Lower lobe of right lung (tissue), 2 donors: Measurements from ENCODE around the gene GPA33. TPM values are rescaled to one million over a fixed set of nuclear protein-coding genes. Genes with fewer than 3 reads are reported as not detected.

ENCODE experiments used
- ATAC-seq, 2 donors: fragments of 200-7000 bp; cut with Tn5 transposase; one replicate each; pipeline ENCODE4 v1.9.1; 2020 to 2022; ENCODE audit warnings: mild to moderate bottlenecking in 2 of 2, moderate library complexity in 2 of 2
- DNase-seq: peaks from one replicate; pipeline ENCODE4 v3.0.0-alpha.2; 2020
- H3K27ac ChIP-seq: fragments of 200-600 bp; one replicate; pipeline ENCODE4 v1.8.0; 2022
- H3K27me3 ChIP-seq: fragments of 200-600 bp; one replicate; pipeline ENCODE4 v1.8.0; 2022; ENCODE audit warnings: low read depth
- H3K36me3 ChIP-seq: fragments of 200-600 bp; one replicate; pipeline ENCODE4 v1.8.0; 2022; ENCODE audit warnings: mild to moderate bottlenecking
- H3K4me1 ChIP-seq: fragments of 200-600 bp; one replicate; pipeline ENCODE4 v1.8.0; 2022
- H3K4me3 ChIP-seq: fragments of 200-600 bp; one replicate; pipeline ENCODE4 v1.8.0; 2022; ENCODE audit warnings: mild to moderate bottlenecking
- H3K9me3 ChIP-seq: fragments of 200-600 bp; one replicate; pipeline ENCODE4 v1.8.0; 2022
- CTCF ChIP-seq: fragments of 200-600 bp; IDR thresholded peaks from one replicate; pipeline ENCODE4 v1.8.0; 2022; ENCODE audit warnings: antibody characterized with exemption, mild to moderate bottlenecking
- intact Hi-C: fragments of 100-400 bp; cut with DNase I; formaldehyde crosslinking; loops from one replicate; pipeline ENCODE4 v1.11.0; 2022
- total RNA-seq: library from RNA; stranded (reverse); fragmentation: NEBNext Ultra II Directional; extraction: Animal tissue kit (Norgen Biotek cat#: 25700); gene quantifications from one replicate; pipeline ENCODE4 v1.2.1, GENCODE V29; 2021
- donor health status: DM: no; HTN: yes; CAD: no; lungs with severe emphysema.

The GPA33 gene
- total RNA-seq, 1 donor from 2014 or later, result 3.6 TPM

DNA sequence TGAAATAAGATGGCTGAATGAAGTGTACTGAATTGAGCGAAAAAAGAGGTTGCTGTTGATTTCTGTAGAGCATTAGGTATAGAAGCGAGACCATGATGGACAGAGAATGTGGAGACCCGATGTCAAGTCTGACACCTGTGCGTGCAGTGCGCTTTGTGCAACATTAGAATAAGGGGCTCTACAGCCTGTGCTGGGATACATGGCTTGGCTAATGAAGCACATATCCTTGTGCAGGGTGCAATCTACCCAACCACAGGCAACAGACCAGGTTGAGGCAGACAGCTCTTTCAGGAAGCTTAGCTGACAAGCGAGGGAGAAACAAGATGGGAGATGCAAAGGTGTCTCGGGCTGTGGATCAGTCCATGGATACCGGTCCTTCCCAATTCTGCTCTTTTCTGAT is 18.9 kb downstream of the GPA33 start:
- DNase-seq (no peak), ATAC-seq (no peak)
- intact Hi-C loops, result no loop called here
- Histone ChIP-seq H3K4me3 (no peak overlapping the region), H3K9me3 (no peaks in the 10 kb centered on the region), H3K27ac (no peak overlapping the region), H3K36me3 (no peaks in the 10 kb centered on the region), H3K27me3 (no peaks in the 10 kb centered on the region), H3K4me1 (peaks cover 5% of the 10 kb centered on the region)
- no peak for TF ChIP-seq CTCF

DNA sequence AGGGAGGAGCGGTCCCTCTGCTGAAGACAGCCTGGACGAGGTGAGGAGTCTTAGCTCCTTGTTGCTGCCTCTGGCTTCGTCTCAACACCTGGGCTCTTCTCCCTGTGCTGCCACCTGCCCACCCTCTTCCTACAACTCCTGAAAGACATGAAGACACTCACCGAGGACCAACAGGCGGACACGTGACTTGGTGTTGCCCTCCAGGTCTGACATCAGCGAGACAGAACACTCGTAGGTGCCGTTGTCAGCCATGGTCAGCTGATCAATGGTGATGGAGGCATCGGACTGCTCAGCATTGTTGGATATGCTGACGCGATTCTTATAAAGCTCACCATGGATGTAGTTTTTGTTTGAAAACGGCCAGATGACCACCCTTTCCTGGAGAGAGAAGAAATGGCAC is 21.4 kb downstream of the GPA33 start:
- no peak for TF ChIP-seq CTCF
- no peak overlapping the region for H3K27ac ChIP-seq
- H3K9me3 ChIP-seq, result no peaks in the 10 kb centered on the region
- peaks cover 5% of the 10 kb centered on the region for H3K4me1 ChIP-seq
- DNase-seq (no peak), ATAC-seq (no peak)
- intact Hi-C loops, result no loop called here
- no peaks in the 10 kb centered on the region for H3K36me3 ChIP-seq
- no peak overlapping the region for H3K4me3 ChIP-seq
- H3K27me3 ChIP-seq, result no peaks in the 10 kb centered on the region

GRCh38 chr1:167067904-167068303 is 22.3 kb downstream of the GPA33 start:
- TF ChIP-seq CTCF, result no peak

GRCh38 chr1:167066333-167067122 is 23.6 kb downstream of the GPA33 start:
- no peak overlapping the region for H3K27ac ChIP-seq
- H3K4me3 ChIP-seq, result peak overlapping the region; percentile 39
- ATAC-seq (peak; percentile 91 to 94), DNase-seq (peak; percentile 83)
- TF ChIP-seq CTCF, result peak; percentile 98
- no peaks in the 10 kb centered on the region for H3K36me3 ChIP-seq
- peaks cover 5% of the 10 kb centered on the region for H3K4me1 ChIP-seq
- no peaks in the 10 kb centered on the region for H3K9me3 ChIP-seq
- H3K27me3 ChIP-seq, result no peaks in the 10 kb centered on the region
- intact Hi-C loops, result no loop called here

More at GRCh38 chr1:167067904-167068303, 22.3 kb downstream of the GPA33 start:
- Histone ChIP-seq H3K9me3 (no peaks in the 10 kb centered on the region), H3K27me3 (no peaks in the 10 kb centered on the region), H3K36me3 (no peaks in the 10 kb centered on the region), H3K4me1 (peaks cover 5% of the 10 kb centered on the region), H3K27ac (no peak overlapping the region), H3K4me3 (no peak overlapping the region)
- no peak for ATAC-seq
- intact Hi-C loops, result no loop called here
- DNase-seq, result no peak

DNA sequence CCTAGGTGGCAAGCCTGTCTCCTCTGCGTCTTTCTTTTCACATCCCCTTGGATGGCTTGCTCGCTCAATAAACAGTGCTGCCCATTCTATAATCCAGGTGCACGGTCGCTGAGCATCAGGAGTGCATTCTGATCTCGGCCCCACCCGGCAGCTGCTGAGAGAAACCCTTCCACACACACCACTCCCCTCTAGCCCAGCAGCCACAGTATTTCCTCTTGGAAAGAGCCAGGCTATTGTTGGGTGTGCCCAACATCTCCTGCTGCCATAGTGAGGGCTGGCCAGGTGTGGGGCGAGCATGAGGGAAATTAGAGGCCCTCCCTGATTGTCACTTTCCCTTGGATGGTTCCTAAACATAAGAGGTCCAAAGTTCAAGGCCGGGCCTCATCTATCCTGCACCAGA is 24.7 kb downstream of the GPA33 start:
- Histone ChIP-seq H3K27me3 (no peaks in the 10 kb centered on the region), H3K9me3 (no peaks in the 10 kb centered on the region), H3K4me3 (no peak overlapping the region), H3K36me3 (no peaks in the 10 kb centered on the region), H3K27ac (no peak overlapping the region), H3K4me1 (peaks cover 5% of the 10 kb centered on the region)
- no peak for TF ChIP-seq CTCF
- ATAC-seq (no peak), DNase-seq (no peak)
- intact Hi-C loops, result no loop called here
